GM21381 (cell line): ENCODE data around the gene ARID1B.

Experiments used
- ATAC-seq: cut with Tn5 transposase; IDR thresholded peaks from one replicate; pipeline ENCODE4 v1.9.1; 2021; ENCODE audit warnings: mild to moderate bottlenecking, moderate library complexity; ENCODE audit not compliant: unreplicated experiment

The ARID1B gene

DNA sequence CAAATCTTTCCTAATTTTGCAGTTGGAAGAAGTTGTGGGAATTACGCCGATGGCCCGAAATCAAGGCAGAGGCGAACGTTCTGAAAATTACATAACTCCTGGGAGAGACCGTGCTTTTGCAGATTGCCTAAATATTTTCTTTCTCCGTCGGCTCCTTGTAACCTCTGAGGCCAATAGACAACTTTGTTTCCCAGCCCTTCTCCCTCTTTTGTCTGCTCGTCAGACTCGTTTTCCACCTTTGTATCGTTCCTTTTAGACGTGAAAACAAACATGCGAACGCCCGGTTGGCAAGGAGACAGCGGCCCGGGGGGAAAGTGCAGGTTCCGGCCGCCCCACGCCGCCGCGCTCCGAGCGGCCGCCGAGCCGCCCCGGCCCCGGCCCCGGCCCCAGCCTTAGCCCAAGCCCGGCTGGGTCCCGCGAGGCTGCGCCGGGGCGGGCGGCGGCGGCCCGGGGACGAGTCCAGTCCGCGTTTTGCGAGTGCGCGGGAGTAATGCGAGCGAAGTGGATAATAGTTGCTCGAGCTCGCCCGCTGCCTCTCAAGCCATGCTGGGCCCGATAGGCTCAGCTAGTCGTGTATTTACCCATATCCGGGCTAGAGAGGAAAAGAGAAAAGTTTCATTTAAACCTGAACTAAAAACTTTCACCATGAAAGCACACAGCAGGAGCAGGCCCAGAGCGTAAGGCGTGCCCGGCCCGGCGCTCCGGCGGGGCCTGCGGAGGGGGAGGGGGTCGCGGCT, at the start of gene ARID1B:
ARID1B (plus strand) TSS at position 539 of the 737 bp plus-strand sequence. CDS start 303 bp downstream, outside the sequence.
- peak; percentile 37 for ATAC-seq

DNA sequence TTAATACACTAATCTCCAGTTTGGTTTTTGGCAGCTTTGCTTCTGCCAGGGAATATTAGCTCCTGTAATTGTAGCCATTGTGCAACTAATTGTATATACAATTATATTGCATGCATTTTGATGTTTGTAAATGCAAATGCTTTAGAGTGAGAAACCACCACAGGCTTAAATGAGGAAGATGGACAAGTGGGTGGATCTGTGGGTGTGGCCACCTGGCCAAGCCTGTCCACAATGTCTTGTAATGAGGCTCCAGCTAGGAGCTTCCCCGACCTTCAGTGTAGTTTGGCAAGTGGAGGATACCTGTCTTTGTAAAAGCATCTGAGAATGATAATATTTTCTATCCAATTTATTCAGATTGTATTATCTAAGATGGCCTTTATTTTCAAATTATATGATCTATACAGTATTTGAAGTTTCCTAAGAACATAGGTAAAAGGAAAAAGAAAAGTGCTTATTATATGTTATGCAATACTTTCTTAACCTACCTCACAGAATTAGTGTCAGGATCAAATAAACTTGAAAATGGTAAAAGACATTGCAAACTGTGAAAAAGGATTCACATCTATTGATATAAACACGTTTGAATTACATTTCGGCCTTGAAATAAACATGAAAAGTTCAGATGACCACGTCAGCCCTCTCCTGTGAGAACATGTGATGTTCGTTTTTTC, 49.3 kb upstream of the ARID1B start:
- ATAC-seq, result no peak

- no peak for ATAC-seq
Observed at GRCh38 chr6:156729248-156729647, 47.9 kb upstream of the ARID1B start.

DNA sequence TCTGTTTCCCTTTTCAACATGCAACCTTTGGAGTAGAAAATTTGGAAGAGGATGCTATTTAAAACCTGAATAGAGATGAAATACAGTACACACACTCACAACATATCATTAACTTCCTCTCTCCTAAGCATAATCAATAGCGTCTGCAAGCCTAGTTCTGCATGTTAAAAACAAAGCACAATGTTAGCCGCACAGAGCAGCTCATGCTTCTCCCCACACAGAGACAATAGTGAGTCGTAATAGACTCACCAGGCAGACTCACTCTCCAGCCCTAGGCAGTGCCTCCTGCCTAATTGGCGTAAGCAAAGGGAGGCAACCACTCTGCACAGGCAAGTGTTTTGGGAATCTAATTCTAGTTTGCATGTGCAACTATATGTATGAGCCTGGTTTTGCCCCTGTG, 45.8 kb upstream of the ARID1B start:
- no peak for ATAC-seq

DNA sequence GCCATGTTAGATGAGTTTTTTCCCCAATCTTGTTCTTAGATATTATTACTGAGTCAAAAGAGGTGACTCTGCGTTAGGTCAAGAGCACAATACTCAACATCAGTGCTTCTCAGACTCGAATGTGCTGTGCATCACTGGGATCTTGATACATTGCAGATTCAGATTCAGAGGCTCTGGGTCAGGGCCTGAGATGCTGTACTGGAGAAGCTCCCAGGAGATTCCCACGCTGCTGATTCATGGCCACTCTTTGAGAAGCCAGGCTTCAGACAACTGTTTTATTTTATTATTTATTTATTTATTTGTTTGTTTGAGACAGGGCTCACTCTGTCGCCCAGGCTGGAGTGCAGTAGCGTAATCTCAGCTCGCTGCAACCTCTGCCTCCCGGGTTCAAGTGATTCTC, 41.4 kb upstream of the ARID1B start:
- ATAC-seq, result no peak

GRCh38 chr6:156740604-156741003, 36.6 kb upstream of the ARID1B start:
- ATAC-seq, result no peak

DNA sequence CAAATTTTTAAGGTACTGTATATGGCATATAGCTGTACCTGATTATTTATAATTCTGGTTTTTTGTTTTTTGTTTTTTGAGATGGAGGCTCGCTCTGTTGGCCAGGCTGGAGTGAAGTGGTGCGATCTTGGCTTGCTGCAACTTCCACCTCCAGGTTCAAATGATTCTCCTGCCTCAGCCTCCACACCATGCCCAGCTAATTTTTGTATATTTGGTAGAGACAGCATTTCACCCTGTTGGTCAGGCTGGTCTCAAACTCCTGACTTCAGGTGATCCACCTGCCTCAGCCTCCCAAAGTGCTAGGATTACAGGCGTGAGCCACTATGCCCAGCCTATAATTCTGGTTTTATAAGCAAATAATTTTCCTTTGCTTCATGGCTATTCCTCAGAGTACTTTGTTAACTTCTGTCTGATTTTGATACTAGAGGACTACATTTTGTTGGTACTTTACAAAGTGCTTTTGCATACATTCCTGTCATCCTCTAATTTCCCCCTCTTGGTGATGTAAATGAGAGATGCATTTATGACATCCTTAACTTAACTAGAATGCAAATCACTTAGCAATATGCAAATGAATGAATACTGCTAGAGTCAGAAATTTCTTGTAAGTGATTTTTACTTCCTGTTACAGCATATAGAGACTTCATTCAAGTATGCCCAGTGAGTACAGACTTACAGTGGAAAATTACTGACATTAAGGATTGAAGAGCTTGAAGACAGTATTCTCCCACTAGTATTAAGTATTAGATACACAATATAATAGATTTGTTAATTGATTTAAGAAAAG, 35.7 kb upstream of the ARID1B start:
- ATAC-seq, result no peak

DNA sequence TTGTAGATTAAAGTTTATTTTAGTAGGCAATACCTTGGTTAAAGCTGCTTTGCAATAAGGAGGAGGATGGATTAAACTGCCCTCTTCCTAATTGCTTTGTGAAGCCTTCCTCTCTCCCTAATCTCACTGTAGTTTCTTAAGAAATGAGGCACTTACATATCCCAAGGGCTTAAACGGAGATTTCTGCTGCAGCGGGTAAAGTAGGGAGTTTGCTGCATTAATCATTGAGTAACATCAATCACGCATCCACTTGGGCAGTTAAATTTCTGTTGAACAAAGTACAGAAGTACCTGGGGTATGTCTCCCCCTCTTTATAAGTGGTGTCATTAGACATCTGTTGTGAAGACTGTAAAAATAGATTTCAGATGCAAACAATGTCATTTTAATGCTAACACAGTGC, 29.5 kb upstream of the ARID1B start:
- ATAC-seq, result no peak

DNA sequence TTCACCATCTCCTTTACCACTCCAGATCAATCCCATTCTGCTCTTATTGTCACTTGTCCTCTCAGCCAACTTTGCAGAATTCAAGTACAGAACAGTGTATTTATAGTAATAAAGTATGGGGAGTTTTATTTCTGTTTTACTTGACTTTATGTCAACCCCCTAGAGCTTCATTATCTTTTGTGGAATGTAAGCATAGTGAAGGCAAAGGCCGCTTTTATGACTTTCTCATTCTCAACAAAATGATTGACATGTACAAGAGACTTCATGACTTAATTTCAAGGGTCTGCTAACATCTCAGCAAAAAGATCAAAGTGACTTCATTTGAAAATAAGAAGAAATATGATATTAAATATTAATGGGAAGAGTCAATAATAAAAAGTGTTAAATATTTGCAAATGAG, 28.7 kb upstream of the ARID1B start:
- no peak for ATAC-seq

GRCh38 chr6:156752666-156753301, 24.4 kb upstream of the ARID1B start:
- peak; percentile 56 for ATAC-seq

GRCh38 chr6:156756630-156757610, 20.3 kb upstream of the ARID1B start:
- ATAC-seq, result no peak

GRCh38 chr6:156757849-156758248, 19.3 kb upstream of the ARID1B start:
- ATAC-seq, result no peak

- no peak for ATAC-seq
Observed at GRCh38 chr6:156760377-156760776, 16.8 kb upstream of the ARID1B start.

GRCh38 chr6:156762547-156762946, 14.6 kb upstream of the ARID1B start:
- ATAC-seq, result no peak

- no peak for ATAC-seq
Observed at GRCh38 chr6:156765117-156765516, 12.1 kb upstream of the ARID1B start.

DNA sequence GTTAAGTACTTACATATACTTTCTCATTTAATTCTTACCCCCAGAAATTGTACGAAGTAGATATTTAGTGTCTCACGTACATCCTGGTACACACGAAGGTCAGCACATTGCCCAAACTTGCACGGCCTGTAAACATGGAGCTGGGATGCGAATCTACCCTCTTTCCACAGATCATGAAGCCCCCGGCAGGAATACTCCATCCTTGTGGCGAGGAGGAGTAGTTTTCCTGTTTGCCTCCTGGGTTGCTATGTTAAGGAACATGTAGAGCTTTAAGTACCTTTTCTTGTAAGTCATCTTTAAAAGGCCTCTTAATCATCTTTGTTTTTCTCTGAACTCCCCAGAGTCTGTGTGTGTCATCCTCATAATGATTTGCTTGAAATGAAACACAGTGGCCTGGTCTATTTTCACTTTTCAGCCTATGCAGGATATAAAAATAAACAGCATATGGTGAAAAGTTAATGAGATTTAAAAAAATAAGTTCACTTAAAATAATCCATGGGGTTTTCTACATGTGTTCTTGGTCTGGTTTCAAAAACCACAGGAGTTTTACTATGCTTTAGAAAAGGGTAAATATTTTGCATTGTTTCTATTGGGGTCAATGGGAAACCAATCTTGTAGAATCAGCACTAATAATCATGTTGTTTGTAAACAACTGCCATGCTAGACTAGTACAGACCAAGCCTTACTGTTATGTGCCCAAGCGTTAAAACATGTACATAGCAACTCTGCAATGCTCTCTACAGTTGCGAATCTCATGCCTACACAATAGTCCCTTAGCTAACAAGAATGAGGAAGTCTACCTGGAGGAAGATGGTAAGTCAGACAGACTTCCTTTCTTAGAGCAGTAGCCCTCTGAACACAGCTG, 9.3 kb upstream of the ARID1B start:
- peak; percentile 87 for ATAC-seq

- no peak for ATAC-seq
Observed at GRCh38 chr6:156771047-156771446, 6.1 kb upstream of the ARID1B start.

- no peak for ATAC-seq
Observed at GRCh38 chr6:156771761-156772160, 5.4 kb upstream of the ARID1B start.

GRCh38 chr6:156773476-156773875, 3.7 kb upstream of the ARID1B start:
- no peak for ATAC-seq
